ENCODE data around the gene CCRL2. TPM values are rescaled to one million over a fixed set of nuclear protein-coding genes. Genes with fewer than 3 reads are reported as not detected.
"Not testable (repeated sequence)": the region's sequence is repeated elsewhere in the genome, so short reads cannot be mapped to it uniquely, and the experiment has no call there.

CCRL2 gene
- total and polyA plus RNA-seq, 12 donors, result 0.60 to 6.8 (median 1.9) TPM

- intact Hi-C loops (cut with DNase I), result no loop called here
- WGBS, 4 donors, result 74 to 89% (median 80%) methylated on average over 8 to 10 of the region's 10 CpGs
Measured at GRCh38 chr3:46427916-46428833, 21.1 kb downstream of the CCRL2 start.

GRCh38 chr3:46429250-46429649 lies 22.2 kb downstream of the CCRL2 start:
- DNase-seq, result no peak
- Histone ChIP-seq H3K27me3 (no peaks in the 10 kb centered on the region), H3K4me3 (no peak overlapping the region), H3K4me1 (replicated peaks in 1 of 2) (no peaks in the 10 kb centered on the region), H3K9me3 (replicated peaks in 1 of 3) (peaks cover 0 to 3% (median 0%) of the 10 kb centered on the region in 3 donors), H3K27ac (no peak overlapping the region), H3K36me3 (replicated peaks in 1 of 2) (no peaks in the 10 kb centered on the region)
- TF ChIP-seq CTCF (IDR thresholded peaks at IDR 0.05), result no peak
- TF ChIP-seq POLR2A (IDR thresholded peaks at IDR 0.05), result no peak
- WGBS, 4 donors, result 70 to 79% (median 72%) methylated on average over 5 of the region's 5 CpGs
- intact Hi-C loops (cut with DNase I), result no loop called here

More at GRCh38 chr3:46427916-46428833, 21.1 kb downstream of the CCRL2 start:
- Histone ChIP-seq H3K4me3 (no peak overlapping the region), H3K36me3 (replicated peaks in 1 of 2) (no peaks in the 10 kb centered on the region), H3K4me1 (replicated peaks in 1 of 2) (no peaks in the 10 kb centered on the region), H3K27ac (no peak overlapping the region), H3K27me3 (no peaks in the 10 kb centered on the region), H3K9me3 (replicated peaks in 1 of 3) (peaks cover 0 to 3% (median 0%) of the 10 kb centered on the region in 3 donors)
- DNase-seq, result no peak
- TF ChIP-seq POLR2A (IDR thresholded peaks at IDR 0.05), result no peak
- TF ChIP-seq CTCF (IDR thresholded peaks at IDR 0.05), result no peak

- Histone ChIP-seq H3K36me3 (replicated peaks in 1 of 2) (no peaks in the 10 kb centered on the region), H3K27me3 (no peaks in the 10 kb centered on the region), H3K4me3 (no peak overlapping the region), H3K27ac (no peak overlapping the region), H3K4me1 (replicated peaks in 1 of 2) (no peaks in the 10 kb centered on the region), H3K9me3 (replicated peaks in 1 of 3) (peaks cover 0 to 3% (median 0%) of the 10 kb centered on the region in 3 donors)
- DNase-seq, result no peak
- 74 to 89% (median 86%) methylated on average over 5 of the region's 5 CpGs for WGBS, 4 donors
- no peak for TF ChIP-seq CTCF (IDR thresholded peaks at IDR 0.05)
- TF ChIP-seq POLR2A (IDR thresholded peaks at IDR 0.05), result no peak
- intact Hi-C loops (cut with DNase I), result no loop called here
Measured at GRCh38 chr3:46429671-46430070, 22.6 kb downstream of the CCRL2 start.

- H3K4me3 ChIP-seq; intact Hi-C loops (cut with DNase I); H3K9me3 ChIP-seq (replicated peaks in 1 of 3); H3K27me3 ChIP-seq; H3K27ac ChIP-seq; H3K36me3 ChIP-seq (replicated peaks in 1 of 2); DNase-seq; H3K4me1 ChIP-seq (replicated peaks in 1 of 2): not testable (repeated sequence)
- WGBS, 4 donors, result 79 to 89% (median 85%) methylated on average over 1 of the region's 1 CpG
Measured at GRCh38 chr3:46430879-46431278, 23.8 kb downstream of the CCRL2 start.

- DNase-seq; H3K27ac ChIP-seq; H3K4me3 ChIP-seq; H3K27me3 ChIP-seq; H3K36me3 ChIP-seq (replicated peaks in 1 of 2); H3K9me3 ChIP-seq (replicated peaks in 1 of 3); intact Hi-C loops (cut with DNase I); H3K4me1 ChIP-seq (replicated peaks in 1 of 2): not testable (repeated sequence)
- WGBS, 4 donors, result 81 to 86% (median 84%) methylated on average over 5 of the region's 5 CpGs
Measured at GRCh38 chr3:46431905-46432304, 24.8 kb downstream of the CCRL2 start.

- H3K4me3 ChIP-seq; DNase-seq; H3K4me1 ChIP-seq (replicated peaks in 1 of 2); intact Hi-C loops (cut with DNase I); H3K36me3 ChIP-seq (replicated peaks in 1 of 2); H3K27me3 ChIP-seq; H3K27ac ChIP-seq; H3K9me3 ChIP-seq (replicated peaks in 1 of 3): not testable (repeated sequence)
- WGBS, 4 donors, result 62 to 77% (median 73%) methylated on average over 4 of the region's 4 CpGs
Measured at GRCh38 chr3:46433118-46433517, 26.1 kb downstream of the CCRL2 start.
